HG03025 (cell line): ENCODE measurements around the gene KLHL13.
"Not testable (repeated sequence)": the region's sequence is repeated elsewhere in the genome, so short reads cannot be mapped to it uniquely, and the experiment has no call there.

Experiments used
- ATAC-seq: cut with Tn5 transposase; IDR thresholded peaks from one replicate; pipeline ENCODE4 v1.9.1; 2021; ENCODE audit warnings: mild to moderate bottlenecking, moderate library complexity; ENCODE audit not compliant: unreplicated experiment, low FRiP score

Gene KLHL13

DNA sequence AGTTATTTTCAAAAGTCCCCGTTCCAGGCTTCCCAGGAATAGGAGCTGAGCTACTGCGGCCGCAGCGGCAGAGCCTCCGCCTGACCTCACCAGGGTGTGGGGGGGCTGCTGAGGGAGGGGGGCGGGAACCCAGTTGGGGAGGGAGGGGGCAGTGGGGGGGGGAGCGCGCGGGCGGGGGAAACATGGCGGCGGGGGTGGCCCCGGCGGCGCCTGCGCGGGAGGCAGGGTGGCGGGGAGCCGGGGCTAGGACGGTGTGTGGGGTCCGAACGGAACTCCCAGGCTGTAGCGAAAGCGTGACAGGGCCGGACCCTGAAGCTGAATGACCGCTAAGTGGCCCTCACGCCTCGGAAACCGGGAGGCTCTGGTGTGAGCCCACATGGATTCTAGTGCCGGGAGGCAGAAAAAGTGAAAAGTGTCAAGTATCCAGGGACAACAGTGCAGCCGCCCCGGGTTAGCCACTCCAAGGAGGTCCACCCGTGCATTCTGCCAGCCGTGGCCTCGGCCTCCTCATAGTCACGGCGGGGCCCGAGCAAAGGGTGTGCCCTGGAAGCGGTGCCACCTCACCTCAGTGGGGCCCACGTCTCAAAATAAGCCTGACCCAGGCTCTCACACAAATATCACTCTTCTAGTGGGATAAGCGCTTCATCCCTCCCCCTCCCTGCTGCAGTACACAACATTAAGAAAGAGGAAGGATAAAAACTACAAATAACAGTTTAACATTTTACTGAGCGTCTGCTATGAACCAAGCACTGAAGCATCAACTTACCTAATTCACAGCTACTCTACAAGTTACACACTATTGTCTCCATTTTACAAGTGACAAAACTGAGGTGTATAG is at the start of gene KLHL13:
Gene KLHL13 (minus strand): TSS at position 98 of the 838 bp plus-strand sequence. CDS start 88,337 bp downstream, outside the sequence.
- ATAC-seq = no peak

GRCh38 chrX:118164138-118164537 is 47.5 kb upstream of the KLHL13 start:
- ATAC-seq = no peak

DNA sequence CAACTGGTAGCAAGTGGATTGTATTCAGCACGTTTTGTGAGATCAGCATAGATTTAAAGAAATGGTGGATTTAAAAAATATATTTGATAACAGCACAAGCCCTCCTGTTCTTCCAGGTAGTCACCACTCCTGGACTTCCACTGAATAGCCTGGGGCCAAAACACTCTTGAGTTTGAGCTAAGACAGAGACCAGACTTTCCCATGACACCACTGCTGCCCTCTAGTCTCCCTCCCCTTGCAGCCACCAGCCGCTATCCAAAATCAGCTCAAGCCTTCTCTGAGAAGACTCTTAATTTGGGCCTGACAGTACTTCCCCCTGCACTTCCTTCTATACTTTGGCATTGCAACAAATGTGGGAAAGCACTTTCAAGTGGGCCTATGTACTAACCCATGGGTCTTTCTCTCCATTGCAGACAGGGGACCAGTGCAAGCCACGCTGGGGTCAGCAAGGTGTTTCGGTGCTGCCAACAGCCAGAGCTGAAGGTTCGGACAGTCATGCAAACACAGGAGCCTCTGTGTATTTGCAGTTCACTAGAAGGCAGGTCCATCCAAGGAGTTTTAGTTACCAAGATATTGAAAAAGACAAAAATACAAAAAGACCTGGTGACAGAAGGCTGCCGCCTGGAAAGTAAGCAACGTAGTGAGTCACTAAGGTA is 40.5 kb upstream of the KLHL13 start:
- no peak for ATAC-seq

GRCh38 chrX:118156254-118156952 is 39.8 kb upstream of the KLHL13 start:
- ATAC-seq = no peak

DNA sequence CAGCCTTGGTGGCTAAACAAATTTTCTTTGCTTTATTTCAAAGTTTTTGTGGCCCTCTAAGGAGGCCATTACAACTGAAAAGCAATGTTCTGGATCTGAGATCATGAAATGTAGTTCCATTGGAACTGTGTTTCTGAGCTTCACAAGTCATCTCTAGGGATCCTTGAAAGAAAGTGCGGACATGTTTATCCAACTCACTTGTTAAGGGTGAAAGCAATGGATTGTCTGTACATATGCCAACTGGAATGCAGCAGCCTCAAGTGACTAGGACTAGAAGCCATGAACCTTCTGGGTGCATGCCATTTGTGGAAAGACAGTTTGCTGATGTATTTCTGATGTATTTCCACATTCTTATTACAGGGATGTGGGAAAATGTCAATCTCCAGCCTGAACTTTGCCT is 36.7 kb upstream of the KLHL13 start:
- ATAC-seq = no peak

GRCh38 chrX:118152721-118153120 is 36.1 kb upstream of the KLHL13 start:
- no peak for ATAC-seq

- ATAC-seq = no peak
Observed at GRCh38 chrX:118148737-118149136, 32.1 kb upstream of the KLHL13 start.

DNA sequence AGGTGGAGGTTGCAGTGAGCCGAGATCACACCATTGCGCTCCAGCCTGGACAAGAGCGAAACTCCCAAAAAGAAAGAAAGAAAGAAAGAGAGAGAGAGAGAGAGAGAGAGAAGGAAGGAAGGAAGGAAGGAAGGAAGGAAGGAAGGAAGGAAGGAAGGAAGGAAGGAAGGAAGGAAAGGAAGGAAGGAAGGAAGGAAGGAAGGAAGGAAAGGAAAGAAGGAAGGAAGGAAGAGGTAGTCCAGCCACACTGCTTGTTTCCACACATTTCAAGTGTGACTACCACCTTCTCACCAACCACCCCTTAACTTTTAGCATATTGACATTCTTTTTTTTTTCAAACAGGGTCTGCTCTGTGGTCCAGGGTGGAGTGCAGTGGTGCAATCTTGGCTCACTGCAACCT is 31.2 kb upstream of the KLHL13 start:
- ATAC-seq = not testable (repeated sequence)

GRCh38 chrX:118143578-118143977 is 27.0 kb upstream of the KLHL13 start:
- no peak for ATAC-seq

- no peak for ATAC-seq
Observed at GRCh38 chrX:118131336-118131735, 14.7 kb upstream of the KLHL13 start.

- no peak for ATAC-seq
Observed at GRCh38 chrX:118129681-118130080, 13.1 kb upstream of the KLHL13 start.

DNA sequence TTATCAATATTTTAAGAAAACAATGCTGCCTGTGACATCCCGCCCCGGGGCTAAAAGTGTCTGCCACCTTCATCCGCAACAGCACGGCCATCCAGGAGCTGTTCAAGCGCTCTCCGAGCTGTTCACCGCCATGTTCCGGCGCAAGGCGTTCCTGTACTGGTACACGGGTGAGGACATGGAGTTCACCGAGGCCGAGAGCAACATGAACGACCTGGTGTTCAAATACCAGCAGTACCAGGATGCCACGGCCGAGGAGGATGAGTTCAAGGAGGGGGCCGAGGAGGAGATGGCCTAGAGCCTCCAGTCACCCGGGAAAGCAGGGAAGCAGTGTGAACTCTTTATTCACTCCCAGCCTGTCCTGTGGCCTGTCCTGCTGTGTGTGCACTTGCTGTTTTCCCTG is 12.1 kb upstream of the KLHL13 start:
- no peak for ATAC-seq

DNA sequence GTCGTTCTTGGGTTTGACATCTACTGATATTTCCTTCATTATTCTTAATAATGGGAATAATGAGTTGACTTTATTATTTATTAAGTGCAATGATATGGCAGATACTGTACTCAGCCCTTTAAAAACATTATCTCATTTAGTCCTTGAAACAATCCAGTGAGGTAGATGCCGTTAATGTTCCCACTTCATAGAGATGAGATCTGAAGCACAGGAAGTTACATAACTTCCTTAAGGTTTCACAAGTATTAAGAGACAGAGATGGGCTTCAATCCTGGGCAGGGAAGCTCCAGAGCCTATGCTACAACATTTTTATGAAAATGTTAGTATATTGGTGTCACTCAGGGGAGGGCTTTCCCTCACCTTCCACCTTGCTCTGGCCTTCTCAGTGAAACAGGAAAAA is 9.7 kb upstream of the KLHL13 start:
- no peak for ATAC-seq

GRCh38 chrX:118124243-118124642 is 7.6 kb upstream of the KLHL13 start:
- not testable (repeated sequence) for ATAC-seq

DNA sequence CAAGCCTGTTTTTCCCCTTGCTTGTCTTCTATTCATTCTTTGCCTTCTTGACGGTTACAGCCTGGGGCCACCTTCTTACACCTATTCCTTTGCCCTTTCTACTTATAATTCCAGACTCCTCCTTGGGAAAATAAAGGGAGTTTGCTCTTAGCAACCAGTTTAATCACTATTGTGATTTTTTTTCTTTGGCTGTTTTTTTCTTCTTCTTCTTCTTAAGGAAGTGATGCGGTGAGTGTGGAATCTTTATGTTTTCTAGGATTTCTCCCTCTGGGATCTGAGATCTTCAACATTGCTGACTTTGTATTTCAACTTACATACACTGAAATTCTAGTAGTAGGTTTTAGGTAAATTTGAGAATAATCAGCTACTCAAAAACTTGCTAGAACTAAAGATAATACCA is 1.1 kb upstream of the KLHL13 start:
- ATAC-seq = no peak

DNA sequence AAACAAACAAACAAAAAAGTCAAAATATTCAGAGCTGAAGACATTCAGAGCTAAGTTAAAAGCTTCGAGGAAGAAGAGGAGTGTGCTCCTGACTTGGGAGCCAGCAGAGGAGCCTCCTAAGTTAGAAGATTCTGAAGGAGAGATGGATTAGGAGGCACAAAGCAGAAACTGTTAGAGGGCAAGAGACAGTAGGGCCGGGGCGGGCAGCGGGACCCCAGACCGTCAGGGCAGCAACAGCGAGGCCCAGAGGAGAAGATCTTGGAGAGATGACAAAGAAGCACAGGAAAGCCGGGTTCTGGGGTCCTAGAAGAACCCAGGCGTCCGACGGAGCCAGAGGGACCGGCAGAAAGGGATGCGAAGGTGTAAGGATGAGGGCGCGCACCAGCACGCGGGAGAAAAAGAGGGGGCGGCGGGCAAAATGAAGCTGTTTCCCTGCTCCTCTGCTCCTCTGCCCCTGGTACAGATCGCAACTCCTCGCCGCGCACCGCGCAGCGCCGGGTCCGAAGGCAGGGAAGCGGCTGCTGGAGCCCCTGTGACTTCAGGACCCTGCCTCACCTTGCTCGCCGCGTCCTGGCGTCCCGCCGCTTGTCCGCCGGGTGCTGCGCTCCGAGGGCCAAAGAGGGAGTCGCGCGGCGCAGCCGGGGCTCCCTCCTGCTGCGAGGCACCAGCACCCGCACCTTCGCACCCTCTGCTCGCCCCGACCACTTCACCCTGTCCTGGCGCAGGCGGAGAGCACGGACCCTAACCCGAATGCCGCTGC is 477 bp downstream of the KLHL13 start:
- ATAC-seq = no peak

GRCh38 chrX:118114971-118115370 is 1.6 kb downstream of the KLHL13 start:
- ATAC-seq = no peak

GRCh38 chrX:118109065-118109464 is 7.5 kb downstream of the KLHL13 start:
- no peak for ATAC-seq

DNA sequence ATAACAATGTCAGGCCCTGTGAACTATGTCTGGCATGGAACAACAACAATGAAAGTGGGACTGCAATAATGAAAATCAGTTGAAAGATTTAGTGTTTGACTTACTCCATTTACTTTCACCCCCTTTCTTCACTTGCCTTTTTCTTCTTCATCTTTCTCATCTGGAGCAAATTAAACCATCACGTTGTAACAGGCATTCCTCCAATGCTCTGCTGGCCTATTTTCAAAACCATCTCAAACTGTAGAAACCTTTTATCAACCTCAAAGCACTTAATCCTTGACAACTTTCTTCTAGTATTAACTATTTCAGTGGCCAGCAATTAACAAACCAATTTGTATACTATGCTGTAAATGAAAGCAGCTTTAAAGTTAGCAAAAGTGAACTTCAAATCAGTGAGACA is 8.3 kb downstream of the KLHL13 start:
- no peak for ATAC-seq

- no peak for ATAC-seq
Observed at GRCh38 chrX:118100091-118100490, 16.5 kb downstream of the KLHL13 start.

GRCh38 chrX:118088084-118088483 is 28.5 kb downstream of the KLHL13 start:
- no peak for ATAC-seq
